Stomach (tissue), 4 donors: ENCODE data around the gene TPI1.

Experiments used
- POLR2A ChIP-seq, 4 donors: fragments of 450-650 bp; IDR thresholded peaks; one replicate each; pipeline ENCODE4 v1.6.1; 2016; ENCODE audit warnings: antibody characterized with exemption in 4 of 4, control low read depth in 2 of 4, mild to moderate bottlenecking in 1 of 4, moderate library complexity in 1 of 4
- TF ChIP-seq, protein P1 (sequence below), 7 experiments: fragments of 450-650 bp in 4 of 7; fragments of 200-600 bp in 3 of 7; sonication (generic) in 3 of 7; IDR thresholded peaks; one replicate each; pipeline ENCODE4 v1.5.1; 2016 to 2019; ENCODE audit warnings: antibody characterized with exemption in 7 of 7, control low read depth in 2 of 7, mild to moderate bottlenecking in 1 of 7

DNA sequence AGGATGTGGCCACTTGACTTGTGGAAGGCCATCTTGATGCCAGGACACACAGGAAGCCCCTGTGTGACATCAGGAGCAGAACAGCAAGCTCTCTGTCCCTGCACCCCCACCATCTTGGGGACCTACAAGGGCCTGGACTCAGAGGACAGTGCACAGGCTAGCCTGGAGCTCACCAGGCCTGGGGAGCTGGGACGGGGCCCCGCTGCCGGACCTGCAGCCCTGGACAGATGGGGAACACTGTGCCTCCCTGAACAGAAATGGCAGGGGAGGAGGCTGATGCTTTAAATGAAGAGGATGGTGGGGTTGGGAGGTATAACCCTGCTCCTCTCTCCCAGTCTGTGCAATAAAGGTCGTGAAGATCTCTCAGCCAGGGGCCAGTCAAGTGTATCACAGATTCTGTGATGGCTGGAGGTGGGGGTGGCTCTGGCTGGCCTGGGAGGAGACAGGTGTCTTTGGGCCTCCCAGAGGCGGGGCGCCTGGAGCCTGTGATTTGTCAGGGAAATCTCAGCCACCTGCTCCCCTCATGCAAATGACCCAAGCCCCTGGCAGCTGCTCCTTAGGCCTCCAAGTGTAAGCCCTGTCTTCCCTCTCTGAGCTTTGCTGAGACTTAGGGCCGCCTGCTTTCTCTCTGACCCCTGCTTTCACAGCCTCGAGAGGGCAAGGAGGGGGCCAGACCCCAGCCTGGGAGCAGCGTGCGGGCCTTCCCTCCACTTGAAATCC lies 27.7 kb upstream of the TPI1 start:
- TF ChIP-seq, protein P1, sequence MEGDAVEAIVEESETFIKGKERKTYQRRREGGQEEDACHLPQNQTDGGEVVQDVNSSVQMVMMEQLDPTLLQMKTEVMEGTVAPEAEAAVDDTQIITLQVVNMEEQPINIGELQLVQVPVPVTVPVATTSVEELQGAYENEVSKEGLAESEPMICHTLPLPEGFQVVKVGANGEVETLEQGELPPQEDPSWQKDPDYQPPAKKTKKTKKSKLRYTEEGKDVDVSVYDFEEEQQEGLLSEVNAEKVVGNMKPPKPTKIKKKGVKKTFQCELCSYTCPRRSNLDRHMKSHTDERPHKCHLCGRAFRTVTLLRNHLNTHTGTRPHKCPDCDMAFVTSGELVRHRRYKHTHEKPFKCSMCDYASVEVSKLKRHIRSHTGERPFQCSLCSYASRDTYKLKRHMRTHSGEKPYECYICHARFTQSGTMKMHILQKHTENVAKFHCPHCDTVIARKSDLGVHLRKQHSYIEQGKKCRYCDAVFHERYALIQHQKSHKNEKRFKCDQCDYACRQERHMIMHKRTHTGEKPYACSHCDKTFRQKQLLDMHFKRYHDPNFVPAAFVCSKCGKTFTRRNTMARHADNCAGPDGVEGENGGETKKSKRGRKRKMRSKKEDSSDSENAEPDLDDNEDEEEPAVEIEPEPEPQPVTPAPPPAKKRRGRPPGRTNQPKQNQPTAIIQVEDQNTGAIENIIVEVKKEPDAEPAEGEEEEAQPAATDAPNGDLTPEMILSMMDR (IDR thresholded peaks at IDR 0.05), result no peak
- no peak for TF ChIP-seq POLR2A (IDR thresholded peaks at IDR 0.05)
